Testis (tissue), 3 donors: ENCODE data around the gene ZNF593OS. TPM values are rescaled to one million over a fixed set of nuclear protein-coding genes. Genes with fewer than 3 reads are reported as not detected.

Experiments
- DNase-seq: peaks from one replicate; pipeline ENCODE4 v3.0.0-alpha.2; 2019
- H3K27ac ChIP-seq, 2 donors: fragments of 200-600 bp; sonication (generic); one replicate each; pipeline ENCODE4 v1.5.1; 2019
- H3K27me3 ChIP-seq: fragments of 200-600 bp; sonication (generic); one replicate; pipeline ENCODE4 v1.5.1; 2019
- H3K36me3 ChIP-seq: fragments of 200-600 bp; sonication (generic); one replicate; pipeline ENCODE4 v1.5.1; 2017; ENCODE audit warnings: low read depth; ENCODE audit errors: missing control alignments
- H3K4me1 ChIP-seq: fragments of 200-600 bp; sonication (generic); one replicate; pipeline ENCODE4 v1.5.1; 2019
- H3K4me3 ChIP-seq, 2 donors: fragments of 200-600 bp; sonication (generic); one replicate each; pipeline ENCODE4 v1.5.1; 2017 to 2019
- H3K9me3 ChIP-seq: fragments of 200-600 bp; sonication (generic); one replicate; pipeline ENCODE4 v1.5.1; 2017
- CTCF ChIP-seq, 3 experiments: fragments of 450-650 bp in 2 of 3; fragments of 200-600 bp in 1 of 3; sonication (generic) in 1 of 3; IDR thresholded peaks; one replicate each; pipeline ENCODE4 v1.5.1; 2016 to 2019; ENCODE audit warnings: antibody characterized with exemption in 3 of 3, mild to moderate bottlenecking in 2 of 3, moderate library complexity in 1 of 3
- POLR2A ChIP-seq: fragments of 450-650 bp; IDR thresholded peaks from one replicate; pipeline ENCODE4 v1.6.1; 2017; ENCODE audit warnings: antibody characterized with exemption, mild to moderate bottlenecking, moderate library complexity
- WGBS, 2 donors: methylation state at CpG; one replicate each; pipeline ENCODE4 v1.1.5; 2018; 5-methylcytosine and 5-hydroxymethylcytosine counted together
- intact Hi-C: fragments of 100-400 bp; cut with DNase I; formaldehyde crosslinking; loops from one replicate; pipeline ENCODE4 v1.15.1; 2023; ENCODE audit warnings: low total_unique reads
- polyA plus RNA-seq: library from polyadenylated mRNA; stranded (reverse); fragments of 350-450 nt; fragmentation: Illumina TruSeq; extraction: RNeasy Lipid Tissue Mini Kit (QIAGEN cat#74804); gene quantifications from one replicate; pipeline ENCODE4 v1.2.3, GENCODE V29; 2014; ENCODE audit warnings: low read depth, low replicate concordance; ENCODE audit not compliant: insufficient read depth
- total RNA-seq, 2 donors: library from RNA; depleted of rRNA; stranded (reverse); fragments of >200 nt; gene quantifications; one replicate each; pipeline ENCODE4 v1.2.3, GENCODE V29; 2016

Gene ZNF593OS
- total and polyA plus RNA-seq, 3 donors from 2014 or later = 0.62 to 1.7 TPM; not detected in 1

GRCh38 chr1:26215246-26215645, 43.6 kb upstream of the ZNF593OS start:
- no peak for DNase-seq
- Histone ChIP-seq H3K4me1 (no peaks in the 10 kb centered on the region), H3K36me3 (no peaks in the 10 kb centered on the region), H3K9me3 (no peaks in the 10 kb centered on the region), H3K27me3 (no peaks in the 10 kb centered on the region), H3K4me3 (no peak overlapping the region), H3K27ac (no peak overlapping the region)
- WGBS, 2 donors = 53 to 54% methylated on average over 3 of the region's 3 CpGs
- intact Hi-C loops = no loop called here
- TF ChIP-seq POLR2A (no peak), CTCF (IDR thresholded peaks at IDR 0.05) (no peak)

GRCh38 chr1:26213335-26213905, 41.8 kb upstream of the ZNF593OS start:
- intact Hi-C loops = no loop called here
- Histone ChIP-seq H3K27ac (no peak overlapping the region), H3K36me3 (no peaks in the 10 kb centered on the region), H3K4me1 (no peaks in the 10 kb centered on the region), H3K9me3 (no peaks in the 10 kb centered on the region), H3K4me3 (no peak overlapping the region), H3K27me3 (no peaks in the 10 kb centered on the region)
- DNase-seq = no peak
- WGBS, 2 donors = 85 to 88% methylated on average over 6 of the region's 6 CpGs
- no peak for TF ChIP-seq POLR2A
- TF ChIP-seq CTCF (IDR thresholded peaks at IDR 0.05) = no peak

GRCh38 chr1:26212726-26213125, 41.1 kb upstream of the ZNF593OS start:
- no peak for DNase-seq
- Histone ChIP-seq H3K27me3 (no peaks in the 10 kb centered on the region), H3K4me3 (no peak overlapping the region), H3K36me3 (no peaks in the 10 kb centered on the region), H3K27ac (no peak overlapping the region), H3K4me1 (no peaks in the 10 kb centered on the region), H3K9me3 (no peaks in the 10 kb centered on the region)
- intact Hi-C loops = no loop called here
- WGBS, 2 donors = 85 to 93% methylated on average over 5 of the region's 5 CpGs
- TF ChIP-seq POLR2A = no peak
- no peak for TF ChIP-seq CTCF (IDR thresholded peaks at IDR 0.05)

- H3K36me3 ChIP-seq = no peaks in the 10 kb centered on the region
- no peak overlapping the region for H3K4me3 ChIP-seq
- intact Hi-C loops = no loop called here
- no peak for DNase-seq
- H3K27ac ChIP-seq = no peak overlapping the region
- TF ChIP-seq POLR2A (no peak), CTCF (IDR thresholded peaks at IDR 0.05) (no peak)
- no peaks in the 10 kb centered on the region for H3K4me1 ChIP-seq
- H3K9me3 ChIP-seq = no peaks in the 10 kb centered on the region
- 89 to 91% methylated on average over 5 of the region's 5 CpGs for WGBS, 2 donors
- no peaks in the 10 kb centered on the region for H3K27me3 ChIP-seq
Observed at GRCh38 chr1:26210147-26210870, 38.7 kb upstream of the ZNF593OS start.
